ENCODE measurements around the gene BBS9.

BBS9 gene

DNA sequence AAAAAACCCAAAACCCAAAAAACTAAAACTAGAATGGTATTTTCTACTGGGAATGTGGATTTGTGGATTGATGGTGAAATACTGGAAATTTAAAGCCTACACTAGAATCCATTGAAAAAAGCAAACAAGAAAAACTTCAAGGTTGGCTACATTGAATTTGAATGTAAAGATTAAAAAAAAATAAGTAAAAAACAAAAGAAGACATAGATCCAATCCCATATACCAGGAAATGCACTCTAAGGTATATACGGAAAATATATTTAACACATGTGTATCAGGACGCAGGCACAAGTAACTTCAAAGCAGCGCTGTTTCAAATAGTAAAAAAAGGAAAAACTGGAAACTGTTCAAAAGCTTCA lies 754 bp upstream of the BBS9 start:
- peak overlapping the region; percentile 75 for H3K27ac ChIP-seq
- TF ChIP-seq, protein P1, sequence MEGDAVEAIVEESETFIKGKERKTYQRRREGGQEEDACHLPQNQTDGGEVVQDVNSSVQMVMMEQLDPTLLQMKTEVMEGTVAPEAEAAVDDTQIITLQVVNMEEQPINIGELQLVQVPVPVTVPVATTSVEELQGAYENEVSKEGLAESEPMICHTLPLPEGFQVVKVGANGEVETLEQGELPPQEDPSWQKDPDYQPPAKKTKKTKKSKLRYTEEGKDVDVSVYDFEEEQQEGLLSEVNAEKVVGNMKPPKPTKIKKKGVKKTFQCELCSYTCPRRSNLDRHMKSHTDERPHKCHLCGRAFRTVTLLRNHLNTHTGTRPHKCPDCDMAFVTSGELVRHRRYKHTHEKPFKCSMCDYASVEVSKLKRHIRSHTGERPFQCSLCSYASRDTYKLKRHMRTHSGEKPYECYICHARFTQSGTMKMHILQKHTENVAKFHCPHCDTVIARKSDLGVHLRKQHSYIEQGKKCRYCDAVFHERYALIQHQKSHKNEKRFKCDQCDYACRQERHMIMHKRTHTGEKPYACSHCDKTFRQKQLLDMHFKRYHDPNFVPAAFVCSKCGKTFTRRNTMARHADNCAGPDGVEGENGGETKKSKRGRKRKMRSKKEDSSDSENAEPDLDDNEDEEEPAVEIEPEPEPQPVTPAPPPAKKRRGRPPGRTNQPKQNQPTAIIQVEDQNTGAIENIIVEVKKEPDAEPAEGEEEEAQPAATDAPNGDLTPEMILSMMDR (IDR thresholded peaks at IDR 0.05) = no peak
- TF ChIP-seq ZFX (IDR thresholded peaks at IDR 0.05; ENCODE audit: borderline replicate concordance) = no peak

DNA sequence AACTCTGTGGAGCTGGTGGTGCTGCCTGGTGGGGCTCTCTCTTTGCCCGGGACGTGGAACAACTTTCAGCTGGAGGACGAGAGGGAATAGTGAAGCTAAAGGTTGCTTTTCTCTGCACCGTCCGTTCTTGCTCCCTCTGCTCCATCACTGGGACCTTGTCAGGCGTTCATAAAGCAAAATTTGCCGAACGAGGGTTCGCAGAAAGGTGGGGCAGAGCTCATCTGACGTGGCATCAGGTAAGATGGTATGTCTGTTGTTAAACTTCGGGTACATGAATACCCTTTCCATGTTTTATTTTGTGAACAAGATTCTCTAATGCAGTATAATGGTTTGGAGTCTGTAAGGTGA lies 416 bp downstream of the BBS9 start:
- TF ChIP-seq, protein P1 (IDR thresholded peaks at IDR 0.05) = no peak
- no peak for TF ChIP-seq ZFX (IDR thresholded peaks at IDR 0.05; ENCODE audit: borderline replicate concordance)
- peak overlapping the region; percentile 75 for H3K27ac ChIP-seq

DNA sequence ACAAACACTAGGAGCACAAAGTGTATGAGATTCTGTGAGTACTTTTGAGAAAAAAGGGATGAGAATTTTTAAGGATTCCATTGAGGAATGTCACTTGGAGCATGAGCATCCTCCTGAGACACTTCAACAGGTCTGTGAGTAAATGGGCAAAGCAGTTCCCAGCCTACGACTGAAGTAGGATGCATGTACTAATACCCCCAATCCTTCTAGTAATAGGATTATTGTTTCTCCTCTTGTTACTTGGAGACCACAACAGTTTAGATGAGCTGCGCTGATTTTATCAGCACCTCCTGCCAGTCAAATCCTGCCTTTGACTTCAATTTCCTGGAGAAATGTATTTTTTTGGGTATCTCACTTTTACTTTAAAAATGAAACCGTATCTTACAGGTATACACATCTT lies 820 bp downstream of the BBS9 start:
- H3K27ac ChIP-seq = peak overlapping the region; percentile 75; the same call in 1 of the 2 replicates
- no peak for TF ChIP-seq ZFX (IDR thresholded peaks at IDR 0.05; ENCODE audit: borderline replicate concordance)
- TF ChIP-seq, protein P1 (IDR thresholded peaks at IDR 0.05) = no peak

DNA sequence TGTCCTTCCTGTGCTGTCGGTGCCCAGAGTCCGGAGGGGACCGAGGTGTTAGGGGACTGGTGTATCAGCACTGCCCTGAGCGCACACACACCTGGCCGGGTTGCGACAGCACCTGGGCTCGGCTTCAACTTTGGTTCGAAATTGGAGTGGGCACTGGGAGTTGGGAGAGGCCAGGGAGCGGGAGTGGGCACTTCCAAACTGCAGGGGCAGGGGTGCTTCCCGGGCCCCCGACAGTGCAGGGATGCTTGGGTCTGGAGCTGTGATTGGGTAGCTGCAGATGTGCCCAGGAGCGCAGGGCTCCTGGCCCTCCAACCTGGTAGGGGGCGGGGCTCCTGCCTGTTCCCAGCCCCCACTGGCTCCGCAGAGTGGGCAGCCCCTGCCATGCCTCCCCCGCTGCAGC lies 7.7 kb downstream of the BBS9 start:
- no peak overlapping the region for H3K27ac ChIP-seq
- TF ChIP-seq, protein P1 (IDR thresholded peaks at IDR 0.05) = no peak
- no peak for TF ChIP-seq ZFX (IDR thresholded peaks at IDR 0.05; ENCODE audit: borderline replicate concordance)

DNA sequence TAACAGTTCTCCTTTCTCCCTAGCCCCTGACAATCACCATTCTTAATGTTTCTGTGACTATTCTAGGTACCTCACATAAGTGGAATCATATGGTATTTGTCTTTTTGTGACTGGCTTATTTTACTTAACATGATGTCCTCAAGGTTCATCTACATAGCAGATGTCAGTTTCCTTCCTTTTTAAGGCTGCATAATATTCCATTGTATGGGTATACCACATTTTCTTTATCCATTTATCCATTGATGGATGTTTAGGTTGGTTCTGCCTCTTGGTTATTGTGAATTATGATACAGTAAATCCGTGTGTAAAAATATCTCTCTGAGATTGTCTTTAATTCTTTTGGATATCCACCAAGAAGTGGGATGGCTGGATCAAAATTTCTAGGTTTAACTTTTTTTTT lies 13.2 kb downstream of the BBS9 start:
- no peak for TF ChIP-seq ZFX (IDR thresholded peaks at IDR 0.05; ENCODE audit: borderline replicate concordance)
- TF ChIP-seq, protein P1 (IDR thresholded peaks at IDR 0.05) = no peak
- no peak overlapping the region for H3K27ac ChIP-seq

DNA sequence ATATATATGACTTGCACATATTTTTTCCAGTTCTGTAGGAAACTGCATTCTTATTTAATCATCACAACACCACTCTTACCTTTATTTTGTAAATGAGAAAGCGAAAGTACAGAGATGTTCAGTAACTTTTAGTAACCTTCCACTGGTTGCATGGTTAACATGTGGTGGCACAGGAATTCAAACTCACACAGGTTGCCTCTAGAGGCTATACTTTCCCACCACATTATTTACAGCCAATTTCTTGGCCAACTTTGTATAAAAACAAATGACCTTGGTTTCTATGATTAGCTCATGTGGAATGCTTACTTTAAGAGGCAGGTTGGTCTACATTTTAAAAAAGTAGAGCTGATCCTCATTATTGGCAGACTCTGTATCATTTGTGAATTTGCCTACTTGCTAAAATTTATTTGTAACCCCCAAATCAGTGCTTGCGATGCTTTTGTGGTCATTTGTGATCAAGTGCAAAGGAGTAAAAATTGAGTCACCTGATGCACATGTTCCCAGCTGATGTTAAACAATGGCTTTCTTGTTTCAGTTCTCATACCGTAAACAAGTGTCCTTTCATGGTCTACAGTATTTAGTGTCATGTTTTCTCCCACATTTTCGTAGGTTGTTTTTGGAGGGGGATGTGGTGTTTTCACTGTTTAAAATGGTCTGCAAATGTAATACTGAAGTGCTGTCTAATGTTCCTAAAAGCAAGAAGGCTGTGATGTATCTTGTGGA lies 14.8 kb downstream of the BBS9 start:
- H3K27ac ChIP-seq = no peak overlapping the region
- TF ChIP-seq, protein P1 (IDR thresholded peaks at IDR 0.05) = no peak
- TF ChIP-seq ZFX (IDR thresholded peaks at IDR 0.05; ENCODE audit: borderline replicate concordance) = no peak

DNA sequence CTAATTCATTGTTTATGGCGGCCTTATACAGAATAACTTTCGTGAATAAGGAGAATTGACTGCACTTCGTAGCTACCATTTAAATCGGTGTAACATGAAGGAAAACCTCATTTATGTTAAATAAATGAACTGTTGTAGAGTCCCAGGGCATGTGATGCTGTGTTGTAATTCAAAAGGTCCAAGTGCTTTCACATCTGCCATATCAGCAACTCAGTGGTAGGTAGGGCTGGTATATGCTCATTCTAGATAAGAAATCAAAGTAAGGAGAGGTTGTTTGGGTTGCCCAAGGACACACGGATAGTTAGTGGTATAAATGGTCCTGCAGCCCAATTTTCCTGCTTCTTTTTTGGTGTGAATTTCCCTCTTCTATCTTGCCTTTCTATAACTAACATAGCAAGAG lies 15.8 kb downstream of the BBS9 start:
- no peak for TF ChIP-seq ZFX (IDR thresholded peaks at IDR 0.05; ENCODE audit: borderline replicate concordance)
- TF ChIP-seq, protein P1 (IDR thresholded peaks at IDR 0.05) = no peak
- no peak overlapping the region for H3K27ac ChIP-seq
